Pons (tissue), 1 donor: ENCODE data around the gene CMBL.
"Not testable (repeated sequence)": the region's sequence is repeated elsewhere in the genome, so short reads cannot be mapped to it uniquely, and the experiment has no call there.

Experiments used
- DNase-seq: peaks from one replicate; pipeline ENCODE4 v3.0.0-alpha.2; 2016; ENCODE audit warnings: low spot score

CMBL gene

DNA sequence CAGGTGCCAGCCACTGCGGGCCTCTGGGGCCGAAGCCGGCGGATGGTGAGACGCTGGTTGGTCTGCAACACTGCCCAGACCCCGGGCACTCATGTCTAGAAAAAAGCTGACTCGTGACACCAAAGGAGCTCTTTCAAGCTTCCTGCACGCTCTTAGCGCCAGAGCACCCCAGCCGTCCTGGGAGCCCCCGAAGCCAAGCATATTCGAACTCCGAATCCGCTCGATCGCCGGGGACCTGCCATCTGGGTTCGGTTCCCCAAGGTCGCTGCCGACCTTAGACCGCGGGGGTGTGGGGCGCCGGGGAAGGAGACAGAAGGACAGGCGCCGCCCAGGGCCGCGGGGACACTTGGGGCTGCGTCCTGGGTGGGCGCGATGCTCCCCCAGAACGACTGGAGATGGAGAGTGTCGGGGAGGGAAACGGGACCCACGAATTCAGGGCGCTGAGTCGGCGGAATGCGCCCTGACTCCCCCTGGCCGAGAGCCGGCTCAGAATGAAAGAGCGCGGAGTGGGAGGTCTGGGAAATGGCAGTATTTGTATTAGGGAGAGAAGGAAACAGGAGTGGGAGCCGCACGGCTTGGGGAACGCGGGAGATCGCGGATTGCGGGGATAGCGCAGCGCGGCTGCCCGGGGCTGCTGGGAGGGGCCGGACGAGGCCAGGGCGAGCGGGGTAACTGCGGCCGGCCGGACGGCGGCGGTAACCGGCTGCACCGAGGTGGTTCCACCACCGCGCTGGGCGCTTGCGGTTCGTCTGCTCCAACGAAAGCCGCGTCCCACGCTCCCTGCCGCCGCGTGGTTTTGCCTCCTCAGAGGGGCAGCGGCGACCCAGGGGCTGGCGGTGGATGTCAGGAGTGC is 25.7 kb upstream of the CMBL start:
- DNase-seq = no peak

GRCh38 chr5:10332301-10332700 is 24.6 kb upstream of the CMBL start:
- DNase-seq = no peak

DNA sequence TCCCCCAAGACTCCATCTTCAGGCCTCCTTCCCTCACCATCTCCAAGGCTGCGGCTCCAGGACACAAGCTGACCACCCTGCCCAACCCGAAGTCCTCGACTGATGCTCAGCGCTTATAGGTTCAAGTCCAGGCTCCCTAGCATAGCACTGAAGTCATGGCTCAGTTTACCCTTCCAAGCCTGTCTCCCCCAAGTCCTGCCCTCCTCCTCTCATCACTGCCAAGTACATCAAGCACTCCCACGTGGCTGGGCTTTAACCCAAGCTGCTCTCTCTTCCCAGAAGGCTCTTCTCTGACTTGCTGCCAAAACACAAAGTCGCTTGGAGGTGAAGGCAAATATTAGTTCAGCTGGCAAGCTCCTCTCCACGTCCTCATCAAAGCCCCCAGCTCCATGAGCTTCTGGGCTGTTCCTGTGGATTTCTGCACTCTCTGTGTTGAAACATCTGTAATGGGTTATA is 23.7 kb upstream of the CMBL start:
- peak; percentile 56 for DNase-seq

DNA sequence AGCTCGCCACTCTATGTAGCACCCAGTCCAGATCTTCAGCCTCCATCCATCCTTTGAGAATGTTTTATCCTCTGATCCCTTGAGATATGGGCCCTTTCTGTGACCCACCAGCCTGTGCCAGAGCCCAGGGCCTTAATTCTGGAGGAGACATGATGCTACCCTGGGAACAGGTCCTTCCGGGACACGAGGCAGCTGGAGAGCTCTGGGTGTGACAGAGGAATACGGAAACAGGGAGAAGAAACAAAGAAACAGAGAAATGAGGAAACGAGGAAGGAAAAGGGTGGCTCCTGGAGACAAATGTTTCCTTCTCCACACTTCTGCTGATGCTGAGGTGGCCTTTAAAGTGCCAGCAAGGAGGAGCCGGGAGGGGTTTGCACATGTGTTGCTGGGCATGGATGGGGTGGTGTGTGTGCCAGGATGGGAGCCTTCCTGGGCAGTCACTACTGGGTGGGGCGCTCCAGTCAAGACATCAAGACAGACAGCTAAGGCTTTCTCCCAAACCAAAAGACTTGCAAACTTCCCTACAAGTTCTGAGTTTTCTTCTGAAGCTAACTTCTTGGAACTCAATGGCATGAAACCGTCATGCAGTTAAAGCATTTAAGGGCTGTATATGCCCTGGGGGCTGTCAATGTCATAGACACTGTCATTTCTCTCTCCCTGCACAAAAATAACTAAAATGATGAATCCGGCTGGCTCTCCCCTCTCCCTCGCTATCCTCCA is 23.0 kb upstream of the CMBL start:
- DNase-seq = no peak

GRCh38 chr5:10329820-10330481 is 22.2 kb upstream of the CMBL start:
- no peak for DNase-seq

GRCh38 chr5:10329446-10329819 is 21.7 kb upstream of the CMBL start:
- no peak for DNase-seq

- no peak for DNase-seq
Observed at GRCh38 chr5:10328323-10328722, 20.6 kb upstream of the CMBL start.

GRCh38 chr5:10324518-10325370 is 17.0 kb upstream of the CMBL start:
- DNase-seq = no peak

GRCh38 chr5:10323588-10324488 is 16.1 kb upstream of the CMBL start:
- DNase-seq = no peak

- no peak for DNase-seq
Observed at GRCh38 chr5:10321882-10322281, 14.2 kb upstream of the CMBL start.

- no peak for DNase-seq
Observed at GRCh38 chr5:10320793-10321192, 13.1 kb upstream of the CMBL start.

DNA sequence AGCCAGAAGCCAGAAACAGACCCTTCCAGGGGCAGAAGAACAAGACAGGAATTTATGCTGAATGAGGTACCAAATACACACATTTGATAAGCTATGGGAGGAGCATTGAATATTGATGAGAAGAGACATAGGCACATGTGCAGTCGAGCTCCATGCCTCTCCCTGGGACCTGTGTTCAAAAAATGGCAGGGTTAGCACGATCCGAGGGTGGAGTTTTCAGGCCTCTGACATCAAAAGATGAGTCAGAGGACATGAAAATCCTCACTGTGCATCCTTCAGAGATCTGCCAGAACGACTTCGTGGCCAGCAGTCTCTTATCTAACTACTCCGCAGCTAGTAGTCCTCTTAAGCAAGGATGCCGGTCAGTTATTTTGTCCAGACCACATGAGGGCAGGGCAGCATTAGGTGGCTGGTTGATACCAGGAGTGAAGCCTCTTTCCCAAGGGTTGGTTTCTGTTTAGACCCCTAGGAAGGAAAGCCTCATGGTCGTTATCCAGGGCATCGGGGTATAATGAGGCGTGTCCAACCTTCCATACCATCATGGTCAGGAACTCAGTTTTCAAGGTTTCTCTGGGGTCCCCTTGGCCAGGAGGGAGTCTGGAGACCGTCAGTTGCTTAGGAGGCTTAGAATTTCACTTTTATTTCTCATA is 11.6 kb upstream of the CMBL start:
- DNase-seq = no peak

DNA sequence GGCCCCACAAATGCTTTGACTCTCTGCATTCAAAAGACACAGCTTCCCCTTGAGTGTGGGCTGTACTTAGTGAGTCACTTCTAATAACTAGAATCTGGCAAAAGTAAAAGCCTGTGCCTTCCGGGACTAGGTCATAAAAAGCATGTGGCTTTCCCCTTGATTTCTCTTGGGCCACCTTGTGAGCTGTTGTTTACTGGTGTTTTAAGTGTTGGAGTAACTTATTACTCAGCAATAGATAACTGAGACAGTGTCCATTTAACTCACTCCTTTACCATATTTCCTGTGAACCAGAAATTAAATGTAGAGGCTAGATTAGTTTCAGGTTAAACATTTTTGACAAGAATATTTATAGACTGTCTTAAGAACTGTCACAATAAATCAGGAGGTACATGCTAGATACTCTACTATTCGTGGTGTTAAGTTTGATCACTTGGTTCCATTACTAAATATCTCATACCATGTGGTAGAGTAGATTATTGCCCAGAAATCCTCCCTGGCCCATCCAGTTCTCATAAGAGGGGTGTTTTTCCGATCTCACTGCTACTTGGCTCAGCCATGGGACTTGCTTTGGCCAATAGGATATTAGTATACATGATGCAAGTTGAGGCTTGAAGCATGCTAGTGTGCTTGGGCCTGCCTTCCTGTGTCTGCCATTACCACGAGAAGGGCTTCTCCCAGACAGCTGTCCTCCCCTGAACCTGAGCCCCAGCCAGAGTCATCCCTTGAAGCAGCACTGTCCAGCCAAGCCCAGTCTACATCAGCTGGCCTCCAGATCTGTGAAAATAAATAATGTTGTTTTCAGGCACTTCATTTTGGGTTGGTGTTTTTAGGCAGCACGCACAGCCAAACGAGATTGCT is 10.4 kb upstream of the CMBL start:
- DNase-seq = no peak

DNA sequence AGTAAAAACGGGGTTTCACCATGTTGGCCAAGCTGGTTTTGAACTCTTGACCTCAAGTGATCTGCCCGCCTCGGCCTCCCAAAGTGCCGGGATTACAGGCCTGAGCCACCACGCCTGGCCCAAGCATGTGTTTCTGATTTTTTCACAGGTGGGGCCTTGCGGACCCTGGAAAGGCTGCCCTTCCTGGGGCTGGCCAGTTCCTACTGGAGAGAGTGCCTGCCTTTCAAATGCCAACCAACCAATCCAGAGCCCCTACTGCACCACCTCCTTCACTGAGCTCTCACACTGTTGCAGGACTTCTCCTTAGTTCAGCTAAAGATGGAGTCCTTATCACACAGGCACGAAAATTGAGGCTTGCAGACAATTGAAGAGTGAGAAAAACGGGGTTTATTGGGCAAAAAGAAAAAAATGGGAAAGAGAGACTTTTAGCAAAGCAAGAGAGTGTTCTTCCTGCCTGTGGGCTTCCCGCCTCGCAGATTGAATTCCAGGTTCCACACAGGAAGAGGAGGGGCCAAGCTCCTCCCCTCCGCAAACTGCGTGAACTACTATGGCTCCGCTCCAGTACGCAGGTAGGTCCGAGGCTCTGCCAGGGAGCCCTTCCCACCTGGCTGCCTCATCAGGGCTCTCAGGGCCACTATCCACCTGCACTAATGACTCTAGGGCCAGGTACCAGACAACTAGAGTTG is 8.3 kb upstream of the CMBL start:
- no peak for DNase-seq

GRCh38 chr5:10315201-10315600 is 7.5 kb upstream of the CMBL start:
- DNase-seq = no peak

DNA sequence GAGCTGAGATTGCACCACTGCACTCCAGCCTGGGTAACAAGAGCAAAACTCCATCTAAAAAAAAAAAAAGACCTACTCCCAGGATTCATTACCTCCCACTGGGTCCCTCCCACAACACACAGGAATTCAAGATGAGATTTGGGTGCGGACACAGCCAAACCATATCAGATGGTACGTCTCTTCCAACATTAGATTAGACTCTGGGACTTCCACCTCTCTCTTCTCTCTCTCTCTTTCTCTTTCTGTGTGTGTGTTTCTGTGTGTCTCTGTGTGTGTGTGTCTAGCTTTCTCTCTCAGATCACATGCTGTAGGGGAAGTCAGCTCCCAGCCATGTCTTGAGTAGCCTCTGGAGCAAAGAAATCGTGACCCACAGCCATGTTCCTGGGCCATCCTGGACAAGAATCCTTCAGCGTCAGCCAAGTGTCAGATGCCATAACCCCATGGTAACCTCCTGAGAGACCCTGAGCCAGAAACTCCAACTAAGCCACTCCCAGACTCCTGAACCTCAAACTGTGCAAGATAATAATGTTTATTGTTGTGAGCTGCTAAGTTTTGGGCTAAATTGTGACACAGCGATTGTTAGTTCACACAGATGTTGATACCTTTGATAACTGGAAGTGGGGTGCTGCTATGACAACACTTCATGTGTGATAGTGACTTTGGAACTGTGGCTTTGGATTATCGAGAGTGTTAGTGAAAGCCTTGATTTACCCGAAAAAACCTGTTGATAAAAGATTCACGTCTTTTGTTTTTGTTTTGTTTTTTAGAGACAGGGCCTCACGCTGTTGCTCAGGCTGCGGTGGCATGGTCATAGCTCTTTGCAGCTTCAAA is 4.1 kb upstream of the CMBL start:
- DNase-seq = no peak

DNA sequence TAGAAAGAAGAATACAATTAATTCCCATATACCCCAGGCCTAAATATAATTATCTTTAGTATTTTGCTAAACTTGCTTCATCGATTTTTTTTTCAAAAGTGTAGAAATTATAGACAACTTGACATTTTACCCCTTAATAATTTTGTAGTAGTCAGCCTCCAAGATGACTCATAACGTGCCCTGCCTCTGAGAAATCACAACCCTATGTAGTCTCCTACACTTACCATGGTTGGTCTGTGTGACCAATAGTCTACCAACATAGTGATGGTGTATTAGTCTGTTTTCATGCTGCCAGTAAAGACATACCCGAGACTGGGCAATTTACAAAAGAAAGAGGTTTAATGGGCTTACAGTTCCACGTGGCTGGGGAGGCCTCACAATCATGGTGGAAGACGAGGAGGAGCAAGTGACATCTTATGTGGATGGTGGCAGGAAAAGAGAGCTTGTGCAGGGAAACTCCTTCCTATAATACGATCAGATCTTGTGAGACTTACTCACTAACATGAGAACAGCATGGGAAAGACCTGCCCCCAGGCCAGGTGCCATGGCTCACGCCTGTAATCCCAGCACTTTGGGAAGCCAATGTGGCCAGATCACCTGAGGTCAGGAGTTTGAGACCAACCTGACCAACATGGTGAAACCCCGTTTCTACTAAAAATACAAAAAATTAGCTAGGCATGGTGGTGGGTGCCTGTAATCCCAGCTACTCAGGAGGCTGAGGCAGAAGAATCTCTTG is 3.3 kb upstream of the CMBL start:
- DNase-seq = not testable (repeated sequence)
